Measurements from ENCODE around the gene GRK5. TPM values are rescaled to one million over a fixed set of nuclear protein-coding genes. Genes with fewer than 3 reads are reported as not detected.
A peak's percentile ranks its signal among the peaks of the same experiment; 100 is the strongest.

GRK5 gene
- polyA plus RNA-seq, 1 experiment: 20.8 TPM

- ChIA-PET POLR2A (no interaction called here), CTCF (interaction anchor here (1.0 to 3.1 kb wide), 7 partner anchors 8 to 213 kb away, joined by 3 to 20 read pairs (median 4); partner anchors contain the start of gene GRK5)
- Histone ChIP-seq H3K27me3 (ENCODE audit: control insufficient read depth, insufficient read depth, low read length) (no peaks in the 10 kb centered on the region), H3K36me3 (ENCODE audit: control insufficient read depth, insufficient read depth, low read length) (no peaks in the 10 kb centered on the region; the same call in none of the 2 replicates), H3K4me3 (ENCODE audit: low read depth, low read length) (no peak overlapping the region)
- no peak for TF ChIP-seq CTCF (IDR thresholded peaks at IDR 0.05; ENCODE audit: insufficient read depth, low read depth, low read length)
- DNase-seq (ENCODE audit: low read depth): peak; percentile 87
Measured at GRCh38 chr10:119414081-119414611, 206.8 kb downstream of the GRK5 start.

- TF ChIP-seq CTCF (IDR thresholded peaks at IDR 0.05; ENCODE audit: insufficient read depth, low read depth, low read length): no peak
- no peaks in the 10 kb centered on the region for H3K27me3 ChIP-seq (ENCODE audit: control insufficient read depth, insufficient read depth, low read length)
- H3K36me3 ChIP-seq (ENCODE audit: control insufficient read depth, insufficient read depth, low read length): no peaks in the 10 kb centered on the region; the same call in 1 of the 2 replicates
- no peak for DNase-seq (ENCODE audit: low read depth)
- POLR2A ChIA-PET: no interaction called here
- no peak overlapping the region for H3K4me3 ChIP-seq (ENCODE audit: low read depth, low read length)
- CTCF ChIA-PET: interaction anchor here (1.4 to 3.1 kb wide), 4 partner anchors 9 to 214 kb away, joined by 4 to 20 read pairs (median 8); partner anchors contain the start of gene GRK5
Measured at GRCh38 chr10:119415121-119415520, 207.8 kb downstream of the GRK5 start.

- ChIA-PET CTCF (interaction anchor here (1.3 to 3.1 kb wide), 4 partner anchors 10 to 215 kb away, joined by 3 to 20 read pairs (median 8); partner anchors contain the start of gene GRK5), POLR2A (no interaction called here)
- DNase-seq (ENCODE audit: low read depth): no peak
- TF ChIP-seq CTCF (IDR thresholded peaks at IDR 0.05; ENCODE audit: insufficient read depth, low read depth, low read length): no peak
- H3K27me3 ChIP-seq (ENCODE audit: control insufficient read depth, insufficient read depth, low read length): no peaks in the 10 kb centered on the region
- H3K36me3 ChIP-seq (ENCODE audit: control insufficient read depth, insufficient read depth, low read length): no peaks in the 10 kb centered on the region; the same call in 1 of the 2 replicates
- no peak overlapping the region for H3K4me3 ChIP-seq (ENCODE audit: low read depth, low read length)
Measured at GRCh38 chr10:119415536-119416503, 208.4 kb downstream of the GRK5 start.

- TF ChIP-seq CTCF (IDR thresholded peaks at IDR 0.05; ENCODE audit: insufficient read depth, low read depth, low read length): peak; percentile 67
- Histone ChIP-seq H3K36me3 (ENCODE audit: control insufficient read depth, insufficient read depth, low read length) (peaks cover 1% of the 10 kb centered on the region; the same call in 1 of the 2 replicates), H3K27me3 (ENCODE audit: control insufficient read depth, insufficient read depth, low read length) (no peaks in the 10 kb centered on the region), H3K4me3 (ENCODE audit: low read depth, low read length) (no peak overlapping the region)
- no peak for DNase-seq (ENCODE audit: low read depth)
- ChIA-PET CTCF (interaction anchor here (1.3 to 3.3 kb wide), 5 partner anchors 25 to 216 kb away, joined by 3 to 20 read pairs (median 11); partner anchors contain the start of gene GRK5), POLR2A (no interaction called here)
Measured at GRCh38 chr10:119416855-119417254, 209.5 kb downstream of the GRK5 start.

GRCh38 chr10:119417852-119418251 lies 210.5 kb downstream of the GRK5 start:
- POLR2A ChIA-PET: no interaction called here
- Histone ChIP-seq H3K4me3 (ENCODE audit: low read depth, low read length) (no peak overlapping the region), H3K36me3 (ENCODE audit: control insufficient read depth, insufficient read depth, low read length) (peaks cover 1% of the 10 kb centered on the region; the same call in 1 of the 2 replicates), H3K27me3 (ENCODE audit: control insufficient read depth, insufficient read depth, low read length) (no peaks in the 10 kb centered on the region)
- TF ChIP-seq CTCF (IDR thresholded peaks at IDR 0.05; ENCODE audit: insufficient read depth, low read depth, low read length): no peak
- CTCF ChIA-PET: interaction anchor here (0.8 to 3.5 kb wide), 10 partner anchors 16 to 218 kb away, joined by 3 to 16 read pairs (median 6); partner anchors contain the start of genes GRK5 and RGS10
- no peak for DNase-seq (ENCODE audit: low read depth)

All from BJ (cell line).